ENCODE data around the gene PIK3C2G.

Gene PIK3C2G

GRCh38 chr12:18601962-18602361 is 340.6 kb downstream of the PIK3C2G start:
- DNase-seq (ENCODE audit: low read depth in 2 of 2): no peak
- no peak for TF ChIP-seq CTCF (IDR thresholded peaks at IDR 0.05; ENCODE audit: low read depth, low read length)
- no peak overlapping the region for H3K4me3 ChIP-seq (replicated peaks in 1 of 2; ENCODE audit: low read depth in 2 of 2, low read length in 2 of 2)

- no peak for DNase-seq (ENCODE audit: low read depth in 2 of 2)
- no peak for TF ChIP-seq CTCF (IDR thresholded peaks at IDR 0.05; ENCODE audit: low read depth, low read length)
- no peak overlapping the region for H3K4me3 ChIP-seq (replicated peaks in 1 of 2; ENCODE audit: low read depth in 2 of 2, low read length in 2 of 2)
These were observed 351.7 kb downstream of the PIK3C2G start for GRCh38 chr12:18612971-18613370.

GRCh38 chr12:18620986-18621385 is 359.7 kb downstream of the PIK3C2G start:
- DNase-seq (ENCODE audit: low read depth in 2 of 2): no peak
- no peak overlapping the region for H3K4me3 ChIP-seq (replicated peaks in 1 of 2; ENCODE audit: low read depth in 2 of 2, low read length in 2 of 2)
- TF ChIP-seq CTCF (IDR thresholded peaks at IDR 0.05; ENCODE audit: low read depth, low read length): no peak

- H3K4me3 ChIP-seq (replicated peaks in 1 of 2; ENCODE audit: low read depth in 2 of 2, low read length in 2 of 2): no peak overlapping the region
- TF ChIP-seq CTCF (IDR thresholded peaks at IDR 0.05; ENCODE audit: low read depth, low read length): no peak
- DNase-seq (ENCODE audit: low read depth in 2 of 2): no peak
These were observed 368.1 kb downstream of the PIK3C2G start for GRCh38 chr12:18629445-18629844.

GRCh38 chr12:18629916-18630315 is 368.6 kb downstream of the PIK3C2G start:
- TF ChIP-seq CTCF (IDR thresholded peaks at IDR 0.05; ENCODE audit: low read depth, low read length): no peak
- DNase-seq (ENCODE audit: low read depth in 2 of 2): no peak
- no peak overlapping the region for H3K4me3 ChIP-seq (replicated peaks in 1 of 2; ENCODE audit: low read depth in 2 of 2, low read length in 2 of 2)

- TF ChIP-seq CTCF (IDR thresholded peaks at IDR 0.05; ENCODE audit: low read depth, low read length): no peak
- DNase-seq (ENCODE audit: low read depth in 2 of 2): no peak
These were observed 370.0 kb downstream of the PIK3C2G start for GRCh38 chr12:18631339-18631738.

GRCh38 chr12:18632848-18633247 is 371.5 kb downstream of the PIK3C2G start:
- no peak overlapping the region for H3K4me3 ChIP-seq (replicated peaks in 1 of 2; ENCODE audit: low read depth in 2 of 2, low read length in 2 of 2)
- DNase-seq (ENCODE audit: low read depth in 2 of 2): no peak
- TF ChIP-seq CTCF (IDR thresholded peaks at IDR 0.05; ENCODE audit: low read depth, low read length): no peak

More at GRCh38 chr12:18631339-18631738, 370.0 kb downstream of the PIK3C2G start:
- H3K4me3 ChIP-seq (replicated peaks in 1 of 2; ENCODE audit: low read depth in 2 of 2, low read length in 2 of 2): no peak overlapping the region
